Measurements from ENCODE around the gene KLK14.

KLK14 gene
- 0 to 0.72 (median 0.30) reads per million in 9 experiments for total RNA-seq

DNA sequence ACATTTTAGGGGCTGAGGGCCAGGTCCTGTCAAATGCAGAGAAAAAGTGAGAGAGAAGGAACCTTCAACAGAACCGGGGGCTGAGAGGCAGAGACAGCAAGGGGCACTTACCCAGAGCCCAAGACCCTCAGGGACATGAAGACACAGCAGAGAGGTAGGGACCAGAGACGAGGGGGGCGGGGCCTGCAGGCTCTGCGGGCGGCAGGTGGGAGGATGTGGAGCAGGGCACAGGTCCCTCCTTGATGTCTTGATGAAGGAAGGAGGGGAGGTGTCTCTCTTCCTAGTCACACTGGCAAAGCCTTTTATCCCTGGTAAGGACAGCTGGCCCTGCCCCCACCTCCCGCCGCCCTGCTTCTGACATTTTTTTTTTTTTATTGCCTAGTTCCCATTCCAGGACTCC, at the start of gene KLK14:
Gene KLK14 (minus strand): TSS at position 277 of the 400 bp plus-strand sequence. CDS start 273 bp downstream, at position 4.
- Mint-ChIP-seq H3K4me3 (no peak within 1 kb of the TSS), H3K36me3 (ENCODE audit: insufficient read depth) (peaks cover 4% of the 10 kb centered on the region), H3K27me3 (peaks cover 26 to 33% of the 10 kb centered on the region in 2 donors), H3K27ac (no peak within 1 kb of the TSS), H3K9me3 (no peaks in the 10 kb centered on the region), H3K4me1 (ENCODE audit: low read depth in 2 of 2) (peaks cover 0 to 1% of the 10 kb centered on the region in 2 donors)
- DNase-seq (no peak), ATAC-seq (replicated peaks) (no peak)

- ATAC-seq (replicated peaks) = peak; percentile 90
- H3K36me3 Mint-ChIP-seq (ENCODE audit: insufficient read depth) = peaks cover 18% of the 10 kb centered on the region
- DNase-seq = peak; percentile 22 to 45 (median 26)
- peak overlapping the region; percentile 86 to 90 for H3K27ac Mint-ChIP-seq
- H3K4me3 Mint-ChIP-seq = peak overlapping the region; percentile 78 to 79
- no peaks in the 10 kb centered on the region for H3K27me3 Mint-ChIP-seq
- H3K9me3 Mint-ChIP-seq = no peaks in the 10 kb centered on the region
- peaks cover 62 to 69% of the 10 kb centered on the region in 2 donors for H3K4me1 Mint-ChIP-seq (ENCODE audit: low read depth in 2 of 2)
Observed at GRCh38 chr19:51131780-51132680, 49.3 kb upstream of the KLK14 start.

DNA sequence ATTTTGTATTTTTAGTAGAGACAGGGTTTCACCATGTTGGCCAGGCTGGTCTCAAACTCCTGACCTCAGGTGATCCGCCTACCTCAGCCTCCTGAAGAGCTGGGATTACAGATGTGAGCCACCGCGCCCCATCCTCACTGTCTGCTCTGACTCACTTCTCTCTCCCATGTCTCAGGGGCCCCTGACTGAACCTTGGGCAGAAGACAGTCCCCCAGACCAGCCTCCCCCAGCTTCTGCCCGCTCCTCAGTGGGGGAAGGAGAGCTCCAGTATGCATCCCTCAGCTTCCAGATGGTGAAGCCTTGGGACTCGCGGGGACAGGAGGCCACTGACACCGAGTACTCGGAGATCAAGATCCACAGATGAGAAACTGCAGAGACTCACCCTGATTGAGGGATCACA, 47.0 kb upstream of the KLK14 start:
- DNase-seq = no peak
- Mint-ChIP-seq H3K9me3 (no peaks in the 10 kb centered on the region), H3K27me3 (no peaks in the 10 kb centered on the region), H3K4me3 (peak overlapping the region; percentile 74 to 86), H3K36me3 (ENCODE audit: insufficient read depth) (peaks cover 21% of the 10 kb centered on the region), H3K27ac (peak overlapping the region; percentile 62 to 93), H3K4me1 (ENCODE audit: low read depth in 2 of 2) (peaks cover 60 to 62% of the 10 kb centered on the region in 2 donors)
- no peak for ATAC-seq (replicated peaks)

GRCh38 chr19:51128227-51128626, 45.5 kb upstream of the KLK14 start:
- DNase-seq (no peak), ATAC-seq (replicated peaks) (no peak)
- H3K27me3 Mint-ChIP-seq = no peaks in the 10 kb centered on the region
- peaks cover 72 to 73% of the 10 kb centered on the region in 2 donors for H3K4me1 Mint-ChIP-seq (ENCODE audit: low read depth in 2 of 2)
- H3K36me3 Mint-ChIP-seq (ENCODE audit: insufficient read depth) = peaks cover 27% of the 10 kb centered on the region
- peak overlapping the region; percentile 62 to 93 for H3K27ac Mint-ChIP-seq
- peak overlapping the region; percentile 74 to 86 for H3K4me3 Mint-ChIP-seq
- no peaks in the 10 kb centered on the region for H3K9me3 Mint-ChIP-seq

DNA sequence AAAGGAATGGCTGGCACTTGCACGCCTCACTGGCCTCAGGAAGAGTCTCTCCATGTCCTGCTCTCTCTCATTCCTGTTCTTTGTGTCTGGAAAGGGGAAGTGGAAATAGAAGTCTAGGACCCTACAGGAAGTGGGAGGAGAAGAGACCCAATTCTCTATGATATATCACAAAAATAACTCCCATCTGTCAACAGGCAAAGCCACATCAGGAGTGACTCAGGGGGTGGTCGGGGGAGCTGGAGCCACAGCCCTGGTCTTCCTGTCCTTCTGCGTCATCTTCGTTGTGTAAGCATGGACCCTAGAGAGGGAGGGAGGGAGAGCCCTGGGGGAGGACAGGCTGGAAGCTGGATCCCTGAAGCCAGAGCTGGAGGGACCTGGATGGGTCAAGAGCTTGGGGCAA, 45.1 kb upstream of the KLK14 start:
- no peak for DNase-seq
- H3K27ac Mint-ChIP-seq = peak overlapping the region; percentile 78 to 93
- ATAC-seq (replicated peaks) = no peak

GRCh38 chr19:51127032-51127431, 44.3 kb upstream of the KLK14 start:
- Mint-ChIP-seq H3K4me3 (peak overlapping the region; percentile 74 to 86), H3K36me3 (ENCODE audit: insufficient read depth) (peaks cover 23% of the 10 kb centered on the region), H3K27me3 (no peaks in the 10 kb centered on the region), H3K9me3 (no peaks in the 10 kb centered on the region), H3K4me1 (ENCODE audit: low read depth in 2 of 2) (peaks cover 73 to 77% of the 10 kb centered on the region in 2 donors), H3K27ac (peak overlapping the region in 1 of 2 donors; percentile 93)
- DNase-seq (no peak), ATAC-seq (replicated peaks) (no peak)

More for the DNA sequence above, 45.1 kb upstream of the KLK14 start:
- H3K36me3 Mint-ChIP-seq (ENCODE audit: insufficient read depth) = peaks cover 27% of the 10 kb centered on the region
- H3K9me3 Mint-ChIP-seq = no peaks in the 10 kb centered on the region
- H3K4me3 Mint-ChIP-seq = peak overlapping the region; percentile 74 to 86
- peaks cover 73 to 76% of the 10 kb centered on the region in 2 donors for H3K4me1 Mint-ChIP-seq (ENCODE audit: low read depth in 2 of 2)
- H3K27me3 Mint-ChIP-seq = no peaks in the 10 kb centered on the region

DNA sequence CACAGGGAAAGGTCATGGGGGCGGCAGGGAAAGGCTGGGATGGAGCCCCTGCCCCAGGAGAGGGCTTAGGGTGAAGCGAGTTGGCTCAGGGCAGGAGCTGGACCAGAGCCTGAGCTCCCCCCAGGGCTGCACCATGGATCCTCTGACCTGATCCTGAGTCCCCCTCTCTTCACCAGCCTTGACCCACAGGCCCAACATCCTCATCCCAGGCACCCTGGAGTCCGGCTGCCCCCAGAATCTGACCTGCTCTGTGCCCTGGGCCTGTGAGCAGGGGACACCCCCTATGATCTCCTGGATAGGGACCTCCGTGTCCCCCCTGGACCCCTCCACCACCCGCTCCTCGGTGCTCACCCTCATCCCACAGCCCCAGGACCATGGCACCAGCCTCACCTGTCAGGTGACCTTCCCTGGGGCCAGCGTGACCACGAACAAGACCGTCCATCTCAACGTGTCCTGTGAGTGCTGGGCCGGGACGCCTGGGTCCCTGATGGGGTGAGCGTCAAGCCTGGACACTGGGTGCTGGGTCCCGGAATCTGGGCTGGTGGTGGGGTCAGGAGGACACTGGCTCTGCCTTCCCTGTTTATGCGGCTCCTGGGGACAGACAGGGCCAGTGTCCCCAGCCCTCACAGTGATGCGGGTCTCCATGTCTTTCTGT, 42.9 kb upstream of the KLK14 start:
- ATAC-seq (replicated peaks) = no peak
- Mint-ChIP-seq H3K27ac (peak overlapping the region; percentile 73 to 93), H3K4me1 (ENCODE audit: low read depth in 2 of 2) (peaks cover 71 to 74% of the 10 kb centered on the region in 2 donors), H3K4me3 (peak overlapping the region; percentile 81 to 86), H3K9me3 (no peaks in the 10 kb centered on the region), H3K36me3 (ENCODE audit: insufficient read depth) (peaks cover 16% of the 10 kb centered on the region), H3K27me3 (no peaks in the 10 kb centered on the region)
- DNase-seq = no peak

DNA sequence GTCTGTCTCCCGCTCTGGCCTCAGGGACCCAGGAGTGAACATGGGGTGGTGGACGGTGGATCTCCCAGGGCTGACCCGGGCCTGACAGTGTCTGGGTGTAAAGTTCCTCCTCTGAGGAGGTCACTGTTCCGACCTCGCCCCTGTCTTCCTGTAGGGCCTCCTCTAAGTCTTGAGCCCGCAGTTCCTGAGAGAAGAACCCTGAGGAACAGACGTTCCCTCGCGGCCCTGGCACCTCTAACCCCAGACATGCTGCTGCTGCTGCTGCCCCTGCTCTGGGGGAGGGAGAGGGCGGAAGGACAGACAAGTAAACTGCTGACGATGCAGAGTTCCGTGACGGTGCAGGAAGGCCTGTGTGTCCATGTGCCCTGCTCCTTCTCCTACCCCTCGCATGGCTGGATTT, 42.0 kb upstream of the KLK14 start, which contains the start of gene SIGLEC9:
Gene SIGLEC9 (plus strand): TSS at position 178 of the 400 bp plus-strand sequence. CDS start 69 bp downstream, at position 247.
- Mint-ChIP-seq H3K4me1 (ENCODE audit: low read depth in 2 of 2) (peaks cover 69 to 70% of the 10 kb centered on the region in 2 donors), H3K4me3 (peak within 1 kb of the TSS; percentile 81 to 86)

GRCh38 chr19:51124216-51124615, 41.5 kb upstream of the KLK14 start:
- ATAC-seq (replicated peaks) = no peak
- Mint-ChIP-seq H3K27ac (peak overlapping the region; percentile 73 to 93), H3K4me3 (peak overlapping the region; percentile 81 to 86), H3K27me3 (no peaks in the 10 kb centered on the region), H3K36me3 (ENCODE audit: insufficient read depth) (peaks cover 14% of the 10 kb centered on the region), H3K9me3 (no peaks in the 10 kb centered on the region), H3K4me1 (ENCODE audit: low read depth in 2 of 2) (peaks cover 71 to 72% of the 10 kb centered on the region in 2 donors)
- DNase-seq = no peak

More for the DNA sequence above, 42.0 kb upstream of the KLK14 start, which contains the start of gene SIGLEC9:
- H3K27me3 Mint-ChIP-seq = no peaks in the 10 kb centered on the region
- H3K9me3 Mint-ChIP-seq = no peaks in the 10 kb centered on the region
- peak within 1 kb of the TSS; percentile 87 to 93 for H3K27ac Mint-ChIP-seq
- DNase-seq = no peak
- no peak for ATAC-seq (replicated peaks)
- peaks cover 14% of the 10 kb centered on the region for H3K36me3 Mint-ChIP-seq (ENCODE audit: insufficient read depth)

DNA sequence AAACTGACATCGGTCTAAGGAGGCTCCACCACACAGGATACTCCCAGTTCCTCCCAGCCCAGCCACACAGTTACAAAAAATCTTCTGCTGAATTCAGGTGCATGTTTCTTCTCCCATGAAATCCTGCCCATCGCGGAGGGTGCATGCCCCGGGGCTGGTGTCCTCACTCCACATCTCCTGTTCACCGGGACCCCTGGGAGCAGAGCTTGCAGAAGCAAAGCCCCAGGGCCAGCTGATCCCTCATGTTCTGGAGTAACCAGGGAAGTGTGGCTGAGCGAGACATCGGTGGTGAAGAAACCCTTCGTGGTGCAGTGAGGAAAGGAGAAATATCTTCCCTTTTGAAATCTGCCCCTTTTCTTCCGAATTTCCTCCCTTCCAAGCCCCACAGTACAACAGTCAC, 41.1 kb upstream of the KLK14 start:
- no peaks in the 10 kb centered on the region for H3K27me3 Mint-ChIP-seq
- H3K9me3 Mint-ChIP-seq = no peaks in the 10 kb centered on the region
- H3K27ac Mint-ChIP-seq = peak overlapping the region; percentile 87 to 93
- H3K4me3 Mint-ChIP-seq = peak overlapping the region; percentile 81 to 86
- DNase-seq (no peak), ATAC-seq (replicated peaks) (no peak)
- H3K4me1 Mint-ChIP-seq (ENCODE audit: low read depth in 2 of 2) = peaks cover 72 to 73% of the 10 kb centered on the region in 2 donors
- peaks cover 11% of the 10 kb centered on the region for H3K36me3 Mint-ChIP-seq (ENCODE audit: insufficient read depth)

DNA sequence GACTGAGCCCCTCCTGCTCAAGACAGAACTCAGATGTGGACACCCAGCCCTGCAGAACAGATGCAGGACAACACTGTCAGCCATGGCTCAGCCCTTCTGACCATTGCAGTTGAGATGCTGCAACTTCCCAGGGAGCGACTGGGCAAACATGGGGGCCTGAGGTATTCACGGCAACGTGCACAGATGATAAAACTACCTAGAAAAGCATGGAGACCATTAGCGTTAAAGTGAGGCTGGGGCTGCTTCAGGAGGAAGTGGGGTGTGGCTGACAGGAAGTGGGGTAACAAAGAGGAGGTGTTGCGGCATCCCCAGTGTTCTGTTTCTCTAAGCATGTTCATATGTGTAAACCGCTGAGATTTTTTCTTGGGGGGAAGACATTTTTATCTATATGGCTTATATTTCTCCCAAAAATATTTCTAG, 40.7 kb upstream of the KLK14 start:
- H3K27me3 Mint-ChIP-seq = no peaks in the 10 kb centered on the region
- peak overlapping the region; percentile 81 to 86 for H3K4me3 Mint-ChIP-seq
- H3K9me3 Mint-ChIP-seq = no peaks in the 10 kb centered on the region
- DNase-seq (peak; percentile 45 to 53 (median 51)), ATAC-seq (replicated peaks) (peak; percentile 95)
- H3K36me3 Mint-ChIP-seq (ENCODE audit: insufficient read depth) = peaks cover 9% of the 10 kb centered on the region
- peaks cover 70% of the 10 kb centered on the region in 2 donors for H3K4me1 Mint-ChIP-seq (ENCODE audit: low read depth in 2 of 2)
- H3K27ac Mint-ChIP-seq = peak overlapping the region; percentile 87 to 93

DNA sequence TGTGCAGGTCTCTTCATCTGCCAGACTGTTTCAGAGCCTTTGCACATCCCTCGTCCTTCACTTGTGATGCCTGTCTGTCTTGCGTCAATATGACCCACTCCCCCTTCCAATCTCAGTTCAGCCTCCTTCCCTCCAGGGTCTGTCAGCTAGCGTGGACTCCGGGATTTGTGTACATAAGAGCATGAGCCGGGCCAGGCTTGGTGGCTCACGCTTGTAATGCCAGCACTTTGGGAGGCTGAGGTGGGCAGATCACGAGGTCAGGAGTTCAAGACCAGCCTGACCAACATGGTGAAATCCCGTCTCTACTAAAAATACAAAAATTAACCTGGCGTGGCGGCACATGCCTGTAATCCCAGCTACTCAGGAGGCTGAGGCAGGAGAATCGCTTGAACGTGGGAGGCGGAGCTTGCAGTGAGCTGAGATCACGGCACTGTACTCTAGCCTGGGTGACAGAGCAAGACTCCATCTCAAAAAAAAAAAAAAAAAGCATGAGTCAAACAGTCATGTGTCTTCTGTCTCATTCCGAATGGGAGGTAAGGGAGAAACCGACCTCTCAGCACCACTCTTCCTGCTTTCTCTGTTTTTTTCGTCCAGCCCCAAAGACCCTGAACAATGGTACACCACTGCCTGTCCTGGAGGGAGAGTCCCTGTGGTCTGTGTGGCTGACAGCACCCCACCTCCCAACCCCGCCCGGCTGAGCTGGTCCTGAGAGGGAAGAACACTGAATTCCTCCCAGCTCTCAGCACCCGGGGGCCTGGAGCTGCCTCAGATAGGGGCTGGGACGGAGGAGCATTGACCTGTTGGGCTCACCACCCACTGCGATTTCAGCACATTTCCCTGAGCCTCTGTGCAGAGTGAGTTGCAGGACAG, 39.7 kb upstream of the KLK14 start:
- Mint-ChIP-seq H3K27ac (peak overlapping the region; percentile 87 to 93), H3K4me3 (peak overlapping the region; percentile 81 to 86), H3K9me3 (no peaks in the 10 kb centered on the region), H3K36me3 (ENCODE audit: insufficient read depth) (peaks cover 9% of the 10 kb centered on the region), H3K27me3 (no peaks in the 10 kb centered on the region), H3K4me1 (ENCODE audit: low read depth in 2 of 2) (peaks cover 65 to 67% of the 10 kb centered on the region in 2 donors)
- peak; percentile 20 for ATAC-seq (replicated peaks)
- no peak for DNase-seq

All from effector memory CD8-positive, alpha-beta T cell (primary cell).